GM21737 (cell line): ENCODE results near the gene PRTFDC1.
"Not testable (repeated sequence)": the region's sequence is repeated elsewhere in the genome, so short reads cannot be mapped to it uniquely, and the experiment has no call there.

Experiments
- ATAC-seq: cut with Tn5 transposase; IDR thresholded peaks from one replicate; pipeline ENCODE4 v1.9.1; 2021; ENCODE audit warnings: mild to moderate bottlenecking, moderate library complexity; ENCODE audit not compliant: unreplicated experiment

PRTFDC1 gene

GRCh38 chr10:24935504-24936292 lies 16.7 kb downstream of the PRTFDC1 start:
- ATAC-seq: no peak

- ATAC-seq: no peak
Observed at GRCh38 chr10:24931236-24931635, 21.2 kb downstream of the PRTFDC1 start.

DNA sequence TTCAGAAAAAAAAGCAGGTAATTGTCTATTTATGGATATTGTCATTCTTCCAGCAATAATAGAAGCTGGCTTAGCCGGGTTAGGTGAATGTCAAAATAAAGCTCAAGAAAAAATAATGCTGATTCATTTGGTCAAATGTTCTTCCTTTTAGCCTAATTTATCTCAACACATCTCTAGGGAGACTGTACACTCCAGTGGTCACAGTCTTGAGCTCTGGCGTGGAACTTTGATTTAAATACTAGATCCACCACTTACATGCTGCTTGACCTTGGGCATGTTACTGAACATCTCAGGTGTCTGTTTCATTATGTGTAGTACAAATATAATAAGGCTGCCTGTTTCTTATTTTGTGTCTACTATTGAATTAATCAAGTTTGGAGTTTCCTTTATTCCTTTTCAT lies 22.0 kb downstream of the PRTFDC1 start:
- peak; percentile 82 for ATAC-seq

GRCh38 chr10:24929904-24930303 lies 22.5 kb downstream of the PRTFDC1 start:
- no peak for ATAC-seq

DNA sequence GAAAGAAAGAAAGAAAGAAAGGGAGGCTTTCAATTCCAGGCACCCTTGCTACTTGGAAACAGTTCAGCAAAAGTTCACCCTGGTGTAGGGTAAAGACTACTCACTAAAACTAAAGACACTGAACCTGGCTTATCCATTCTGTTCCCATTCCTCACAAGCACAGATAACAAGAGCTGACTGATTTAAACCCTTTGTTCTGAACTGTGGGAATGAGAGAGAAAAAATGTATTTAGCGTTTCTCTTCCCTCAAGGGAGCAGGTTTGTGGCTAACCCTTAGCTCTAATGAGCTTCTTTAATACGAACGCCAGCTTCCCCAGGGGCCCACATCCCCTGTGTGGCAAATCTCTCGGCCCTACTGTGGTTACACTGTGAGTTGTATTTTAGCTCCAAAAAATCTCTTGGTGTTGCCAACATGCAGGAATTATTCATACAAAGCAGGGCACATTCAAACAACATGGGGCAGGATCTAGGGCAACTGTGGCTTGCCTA lies 23.3 kb downstream of the PRTFDC1 start:
- no peak for ATAC-seq

DNA sequence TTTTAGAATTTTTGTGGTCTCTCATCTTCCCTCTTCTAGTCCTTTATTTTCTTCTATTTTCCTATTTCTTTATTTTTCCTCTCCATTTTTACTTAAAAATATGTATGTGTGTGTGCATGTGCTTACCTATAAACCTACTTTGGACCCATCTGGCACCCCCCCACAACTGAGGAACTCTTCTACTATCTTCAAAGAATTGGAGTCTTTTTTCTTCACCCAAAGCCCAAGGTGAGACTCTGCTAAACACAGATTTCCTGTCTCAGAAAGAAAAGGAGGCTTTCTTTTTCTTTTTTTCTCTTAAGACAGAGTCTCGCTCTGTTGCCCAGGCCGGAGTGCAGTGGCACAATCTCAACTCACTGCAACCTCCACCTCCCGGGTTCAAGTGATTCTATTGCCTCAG lies 24.2 kb downstream of the PRTFDC1 start:
- no peak for ATAC-seq

DNA sequence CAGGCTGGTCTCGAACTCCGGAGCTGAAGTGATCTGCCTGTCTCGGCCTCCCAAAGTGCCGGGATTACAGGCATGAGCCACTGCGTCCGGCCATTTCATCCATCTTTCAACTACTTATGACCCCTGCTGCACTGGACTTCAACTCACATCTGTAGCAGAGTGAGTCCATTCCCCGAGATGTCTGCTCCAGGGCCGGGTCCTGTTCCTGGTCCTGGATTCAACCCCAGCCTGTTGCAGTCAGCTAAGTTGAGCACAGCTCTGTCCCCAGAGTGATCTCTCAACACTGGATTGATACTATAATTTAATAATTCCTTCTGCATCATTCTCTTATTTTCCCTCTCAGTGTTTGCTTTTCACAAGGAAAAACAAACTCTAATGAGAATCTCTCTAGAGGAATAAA lies 25.8 kb downstream of the PRTFDC1 start:
- ATAC-seq: no peak

DNA sequence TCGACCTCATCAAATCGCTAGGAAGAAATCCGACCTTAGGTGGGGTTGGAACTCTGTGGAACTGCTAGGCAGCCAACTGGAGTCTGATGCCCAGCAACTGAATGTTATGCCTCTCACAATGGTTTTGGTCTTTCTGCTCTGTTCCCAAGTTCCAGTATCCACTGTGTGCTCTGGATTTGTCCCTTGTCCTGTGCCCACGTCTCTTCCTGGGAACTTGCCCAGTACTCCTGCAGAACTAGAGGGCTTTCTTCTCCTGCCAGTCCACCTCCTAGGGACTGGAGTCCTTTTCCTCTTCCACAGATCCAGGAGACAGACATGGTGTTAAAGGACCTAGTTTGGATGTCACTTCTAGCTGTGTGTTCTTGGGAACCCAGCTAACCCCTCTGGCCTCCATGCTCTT lies 26.6 kb downstream of the PRTFDC1 start:
- ATAC-seq: no peak

DNA sequence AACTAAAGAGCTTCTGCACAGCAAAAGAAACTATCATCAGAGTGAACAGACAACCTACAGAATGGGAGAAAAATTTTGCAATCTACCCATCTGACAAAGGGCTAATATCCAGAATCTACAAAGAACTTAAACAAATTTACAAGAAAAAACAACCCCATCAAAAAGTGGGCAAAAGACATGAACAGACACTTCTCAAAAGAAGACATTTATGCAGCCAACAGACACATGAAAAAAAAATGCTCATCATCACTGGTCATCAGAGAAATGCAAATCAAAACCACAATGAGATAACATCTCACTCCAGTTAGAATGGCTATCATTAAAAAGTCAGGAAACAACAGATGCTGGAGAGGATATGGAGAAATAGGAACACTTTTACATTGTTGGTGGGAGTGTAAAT lies 27.9 kb downstream of the PRTFDC1 start:
- not testable (repeated sequence) for ATAC-seq

GRCh38 chr10:24922222-24922868 lies 30.1 kb downstream of the PRTFDC1 start:
- not testable (repeated sequence) for ATAC-seq

GRCh38 chr10:24920907-24921881 lies 31.2 kb downstream of the PRTFDC1 start:
- no peak for ATAC-seq

- ATAC-seq: not testable (repeated sequence)
Observed at GRCh38 chr10:24920192-24920591, 32.2 kb downstream of the PRTFDC1 start.

GRCh38 chr10:24919629-24920028 lies 32.8 kb downstream of the PRTFDC1 start:
- not testable (repeated sequence) for ATAC-seq

DNA sequence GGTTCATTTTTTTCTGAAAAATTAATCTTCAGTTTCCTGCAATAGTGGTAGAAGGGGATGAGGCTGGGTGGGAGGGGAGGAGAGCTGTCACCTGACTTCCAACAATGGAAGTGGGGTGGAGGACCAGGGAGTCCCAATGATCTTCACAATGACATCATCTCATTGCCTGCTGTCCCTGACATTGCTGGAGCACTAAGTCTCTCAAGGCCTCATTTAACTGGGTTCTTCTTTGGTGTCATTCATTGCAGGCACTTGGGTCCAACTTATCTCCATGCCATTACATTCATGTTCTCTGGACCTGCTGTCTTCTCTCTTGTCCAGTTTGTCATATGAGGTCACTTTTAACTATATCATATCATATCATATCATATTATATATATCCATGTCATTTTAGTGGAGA lies 34.4 kb downstream of the PRTFDC1 start:
- ATAC-seq: no peak

- no peak for ATAC-seq
Observed at GRCh38 chr10:24917493-24917892, 34.9 kb downstream of the PRTFDC1 start.

DNA sequence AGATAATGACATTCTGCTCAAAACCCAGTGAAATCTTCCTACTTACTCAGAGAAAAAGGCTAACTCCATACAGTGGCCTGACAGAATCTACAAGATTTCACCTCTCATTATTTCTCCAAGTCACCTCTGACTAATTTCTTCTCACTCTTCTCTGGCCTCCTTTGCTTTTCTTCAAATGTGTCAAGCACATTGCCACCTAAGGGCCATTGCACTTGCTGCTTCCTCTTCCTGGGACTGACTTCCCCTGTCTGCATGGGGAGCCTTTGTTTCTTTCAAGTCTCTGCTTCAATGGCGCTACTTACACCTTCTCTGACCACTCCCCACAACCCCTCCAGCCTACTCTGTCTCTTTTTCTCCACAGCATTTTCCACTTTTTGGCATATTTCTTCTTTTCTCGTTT lies 36.0 kb downstream of the PRTFDC1 start:
- no peak for ATAC-seq

DNA sequence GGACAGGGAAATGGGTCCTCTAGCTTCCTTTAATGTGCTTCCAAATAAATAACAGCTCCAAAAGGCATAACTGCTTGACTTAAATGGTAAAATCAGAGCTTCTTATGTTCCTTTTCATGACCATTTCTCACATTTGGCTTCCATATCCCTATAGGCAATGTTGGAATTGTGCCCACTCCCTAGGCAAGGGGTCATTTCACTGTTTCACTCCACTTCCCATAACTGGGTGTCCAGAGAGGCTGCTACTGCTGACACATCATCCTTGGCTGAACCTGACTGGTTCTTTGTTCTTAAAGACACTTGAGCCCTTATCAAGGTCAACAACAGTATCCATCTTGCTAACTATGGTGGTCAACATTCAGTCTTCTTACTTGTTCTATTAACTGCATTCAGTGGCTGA lies 37.1 kb downstream of the PRTFDC1 start:
- ATAC-seq: no peak

DNA sequence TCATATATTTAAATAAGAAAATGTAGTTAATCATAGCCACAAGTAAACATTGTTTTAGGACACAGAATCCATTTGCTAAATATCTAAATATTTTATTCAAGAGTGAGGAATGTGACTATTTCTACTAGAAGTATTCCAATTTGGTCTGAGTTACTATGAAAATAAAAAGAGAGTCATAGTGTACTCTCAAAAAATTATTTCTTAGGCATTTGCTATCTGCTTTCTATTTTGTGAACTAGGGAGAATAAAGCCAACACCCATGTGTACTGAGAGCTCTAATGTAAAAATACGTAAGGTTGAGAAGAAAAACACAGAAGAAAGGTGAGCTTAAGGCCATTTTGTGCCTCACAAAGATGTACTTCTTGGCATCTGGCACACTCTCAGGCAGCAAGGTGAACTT lies 38.3 kb downstream of the PRTFDC1 start:
- ATAC-seq: no peak

DNA sequence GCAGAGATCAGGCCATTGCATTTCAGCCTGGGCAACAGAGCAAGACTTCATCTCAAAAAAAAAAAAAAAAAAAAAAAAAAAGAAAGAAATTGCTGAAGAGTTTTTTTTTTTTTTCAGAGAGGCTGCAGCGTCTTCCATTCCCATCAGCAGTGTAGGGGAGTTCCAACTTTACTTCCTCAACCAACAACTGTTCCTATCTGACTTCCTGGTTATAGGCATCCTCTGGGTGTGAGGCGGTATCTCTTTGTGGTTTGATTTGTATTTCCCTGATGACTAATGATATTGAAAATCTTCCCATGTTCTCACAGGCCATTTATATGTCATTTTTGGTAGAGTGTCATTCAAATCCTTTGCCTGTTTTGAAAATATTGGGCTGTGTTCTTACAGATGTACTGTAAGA lies 40.2 kb downstream of the PRTFDC1 start:
- ATAC-seq: no peak

GRCh38 chr10:24911029-24911428 lies 41.4 kb downstream of the PRTFDC1 start:
- ATAC-seq: no peak

GRCh38 chr10:24910574-24910973 lies 41.8 kb downstream of the PRTFDC1 start:
- no peak for ATAC-seq
